Measurements from ENCODE around the gene TMEM19. TPM values are rescaled to one million over a fixed set of nuclear protein-coding genes. Genes with fewer than 3 reads are reported as not detected.

The TMEM19 gene
- total RNA-seq, 1 experiment from 2014 or later: 17.3 TPM

- Histone ChIP-seq H3K27ac (ENCODE audit: insufficient read length, low read depth, low read length) (no peak overlapping the region), H3K56ac (ENCODE audit: insufficient read length, low read depth, low read length) (no peak overlapping the region), H4K5ac (ENCODE audit: insufficient read length, low read depth, low read length) (no peak overlapping the region), H2BK20ac (ENCODE audit: low read depth, low read length, poor library complexity, severe bottlenecking) (no peak overlapping the region), H4K20me1 (ENCODE audit: control insufficient read depth, insufficient read depth, insufficient read length) (no peaks in the 10 kb centered on the region), H2BK120ac (ENCODE audit: low read depth, low read length, poor library complexity, severe bottlenecking) (no peak overlapping the region), H3K4me2 (ENCODE audit: insufficient read depth, insufficient read length, low read length) (no peak overlapping the region), H3K9me3 (ENCODE audit: control insufficient read depth, low read depth, low read length) (no peaks in the 10 kb centered on the region), H3K9ac (ENCODE audit: extremely low read depth, insufficient read length, low read length) (no peak overlapping the region), H2BK5ac (ENCODE audit: insufficient read length, low read length) (no peak overlapping the region), H3K4me1 (ENCODE audit: insufficient read depth, low read length) (no peaks in the 10 kb centered on the region), H3K79me2 (ENCODE audit: insufficient read depth, low read length) (no peaks in the 10 kb centered on the region), H3K23ac (ENCODE audit: insufficient read length, low read depth, low read length) (no peak overlapping the region), H3K4ac (ENCODE audit: low read depth, low read length) (no peak overlapping the region), H2AFZ (ENCODE audit: low read length) (no peak overlapping the region), H3K14ac (ENCODE audit: insufficient read depth, low read length) (no peak overlapping the region), H3K79me1 (ENCODE audit: insufficient read depth, low read depth, low read length, poor library complexity, severe bottlenecking) (no peaks in the 10 kb centered on the region), H2BK12ac (ENCODE audit: insufficient read length, low read depth, low read length) (no peak overlapping the region), H3K23me2 (ENCODE audit: insufficient read length, low read depth, low read length, poor library complexity, severe bottlenecking) (no peaks in the 10 kb centered on the region), H3K18ac (ENCODE audit: insufficient read length, low read depth, low read length) (no peak overlapping the region), H3K27me3 (ENCODE audit: insufficient read depth, low read length) (no peaks in the 10 kb centered on the region), H3T11ph (ENCODE audit: low read length) (no peak overlapping the region), H2BK15ac (ENCODE audit: low read depth, low read length) (no peak overlapping the region), H4K8ac (replicated peaks; ENCODE audit: insufficient read length, low read depth, low read length) (no peak overlapping the region), H2AK5ac (ENCODE audit: insufficient read length, low read length) (no peak overlapping the region), H4K91ac (ENCODE audit: insufficient read length, low read depth, low read length) (no peak overlapping the region)
- Mint-ChIP-seq H3K36me3 (ENCODE audit: insufficient read depth in 1 of 3, low read depth in 3 of 3) (no peaks in the 10 kb centered on the region), H3K4me3 (no peak overlapping the region), H3K4me1 (peaks cover 4 to 5% of the 10 kb centered on the region in 2 experiments; a peak in 3 of 4 replicates), H3K9me3 (no peaks in the 10 kb centered on the region), H3K27me3 (ENCODE audit: low read depth) (no peaks in the 10 kb centered on the region), H3K27ac (no peak overlapping the region; a peak in 1 of 7 replicates)
- TF ChIP-seq CTCF (conservative IDR thresholded peaks at IDR 0.05): peak; percentile 58; the same call in 2 of the 3 replicates
- DNase-seq: peak; percentile 79
- no CpG with 5 or more reads among the region's 21 CpGs for WGBS (ENCODE audit: extremely low coverage, insufficient read length, low lambda C conversion rate)
Measured at GRCh38 chr12:71731439-71732356, 45.8 kb downstream of the TMEM19 start.
